GM21390 (cell line): ENCODE data around the gene RFTN1.

Source experiments
- ATAC-seq: cut with Tn5 transposase; IDR thresholded peaks from one replicate; pipeline ENCODE4 v1.9.1; 2021; ENCODE audit not compliant: unreplicated experiment

RFTN1 gene

DNA sequence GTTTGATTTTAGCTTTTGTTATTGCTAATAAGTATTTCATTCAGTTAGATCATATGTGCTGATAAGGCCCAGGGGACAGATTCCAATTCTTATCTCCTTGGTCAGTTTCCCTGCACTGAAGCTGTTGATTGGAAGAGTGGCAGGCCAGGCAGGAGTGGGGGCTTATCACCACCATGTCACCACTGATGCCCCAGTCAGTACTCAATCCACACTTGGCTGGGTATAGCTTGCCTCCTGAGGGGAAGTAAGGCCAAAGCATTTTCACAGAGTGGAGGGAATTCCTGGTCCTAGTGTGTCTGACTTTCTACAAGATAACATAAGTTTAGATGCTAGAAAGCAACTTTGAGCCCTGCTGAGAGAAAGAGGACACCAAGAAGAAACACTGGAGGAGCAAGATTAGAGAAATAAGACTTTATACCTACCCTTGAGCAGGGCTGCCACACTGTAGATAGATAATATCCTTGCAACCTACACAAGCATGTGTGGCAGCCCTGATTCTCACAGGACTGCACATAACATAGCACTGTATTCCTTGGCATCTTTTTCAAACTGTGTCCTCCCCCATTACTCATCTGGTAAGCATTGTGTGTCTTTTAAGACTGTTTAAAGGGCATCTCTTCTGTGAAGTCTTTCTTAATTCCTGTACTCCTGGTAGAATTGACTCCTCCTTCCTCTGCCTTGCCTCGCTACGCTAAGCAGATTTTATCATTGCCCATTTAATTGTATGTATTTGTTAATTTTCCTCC lies 224.2 kb downstream of the RFTN1 start:
- no peak for ATAC-seq

DNA sequence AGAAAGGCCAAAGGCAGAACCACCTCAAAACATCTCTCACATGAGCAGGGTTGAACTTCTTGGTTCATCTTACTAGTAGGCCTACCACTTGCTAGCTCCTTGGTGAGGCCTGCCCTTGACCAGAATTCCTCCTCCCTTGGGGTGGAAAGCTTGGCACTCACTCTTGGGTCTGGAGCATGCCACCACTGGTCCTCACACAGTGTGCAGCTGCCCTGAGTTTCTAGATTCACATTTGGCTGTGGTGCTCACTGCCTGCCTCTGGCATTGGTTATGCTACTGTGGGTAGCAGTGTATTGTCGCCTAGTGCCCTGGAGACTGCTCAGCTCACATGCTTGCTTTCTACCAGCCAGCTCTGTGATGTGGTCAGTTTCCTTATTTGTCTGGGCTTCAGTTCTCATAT lies 224.8 kb downstream of the RFTN1 start:
- no peak for ATAC-seq

GRCh38 chr3:16286751-16287543 lies 226.6 kb downstream of the RFTN1 start:
- no peak for ATAC-seq

- peak; percentile 61 for ATAC-seq
Observed at GRCh38 chr3:16286161-16286560, 227.3 kb downstream of the RFTN1 start.

- no peak for ATAC-seq
Observed at GRCh38 chr3:16284633-16285032, 228.9 kb downstream of the RFTN1 start.

GRCh38 chr3:16280671-16281070 lies 232.8 kb downstream of the RFTN1 start:
- ATAC-seq: no peak

DNA sequence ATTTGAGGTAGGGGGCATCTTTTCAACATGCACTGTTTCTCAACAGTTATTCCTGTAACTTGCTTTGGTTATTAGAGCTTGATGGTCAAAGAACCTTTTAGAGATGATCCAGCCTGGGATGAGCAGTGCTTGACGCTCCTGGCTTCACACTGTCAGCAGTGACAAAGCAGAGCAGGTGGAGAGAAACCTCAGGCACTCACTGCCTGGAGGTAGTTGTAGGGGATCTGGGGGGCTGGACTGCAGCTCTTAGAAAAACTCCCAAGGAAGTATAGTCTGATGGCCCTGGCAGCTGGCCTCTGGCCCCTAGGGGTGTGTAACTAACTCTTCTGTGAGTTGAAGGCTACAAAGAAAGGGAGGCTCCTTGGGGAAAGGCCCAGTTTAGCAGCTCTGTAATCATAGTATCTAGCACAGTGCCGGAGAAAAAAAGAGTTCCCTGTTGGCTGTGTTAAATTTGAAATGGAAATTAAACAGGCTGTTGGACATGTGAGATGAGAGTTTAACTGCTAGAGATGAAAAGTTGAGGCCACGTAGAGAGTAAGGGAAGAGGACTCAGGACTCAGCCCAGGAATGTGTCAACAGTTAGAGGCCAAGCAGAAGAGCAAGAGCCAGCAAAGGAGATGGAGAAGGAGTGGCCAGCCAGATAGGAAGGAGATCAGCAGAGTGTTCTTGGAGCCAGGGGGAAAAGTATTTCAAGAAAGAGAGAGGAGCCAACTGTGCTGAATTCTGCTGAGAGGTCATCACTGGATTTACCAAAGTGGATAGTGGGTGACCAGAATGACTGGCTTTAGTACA lies 234.3 kb downstream of the RFTN1 start:
- ATAC-seq: no peak

DNA sequence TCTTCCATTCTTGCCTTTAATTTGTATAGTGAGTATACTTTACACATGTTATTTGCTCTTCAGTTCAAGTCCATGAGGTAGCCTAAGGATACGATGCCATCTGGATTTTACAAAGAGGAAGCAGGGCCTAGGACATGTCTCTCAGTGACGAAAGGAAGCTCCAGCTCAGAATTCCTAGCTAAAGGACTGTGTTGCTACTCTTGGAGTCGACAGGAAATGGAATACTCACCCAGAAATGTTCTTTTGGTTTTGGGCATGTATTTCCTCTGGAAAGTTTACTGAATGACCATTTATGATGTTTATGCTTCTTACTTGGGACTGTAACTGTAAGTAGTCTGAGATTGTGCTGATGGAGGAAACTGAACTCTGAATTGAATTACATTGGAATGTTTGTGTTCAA lies 236.0 kb downstream of the RFTN1 start:
- ATAC-seq: no peak

DNA sequence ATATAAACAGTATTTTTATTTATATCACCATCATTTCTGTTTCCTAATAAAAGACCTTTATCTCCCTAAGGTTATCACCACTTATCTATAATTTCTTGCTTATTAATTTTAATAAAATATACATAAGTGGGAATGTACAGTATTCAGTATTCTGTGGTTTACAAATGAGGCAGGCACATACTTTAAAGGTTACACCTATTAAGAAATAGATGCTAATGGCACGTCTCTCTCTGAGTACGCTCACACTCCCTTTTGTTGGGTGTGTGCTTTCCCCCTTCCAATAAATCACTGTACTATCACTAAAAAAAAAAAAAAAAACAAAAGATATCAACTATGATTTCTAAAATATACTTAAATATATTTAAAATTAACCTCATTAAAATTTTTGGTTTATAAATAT lies 239.6 kb downstream of the RFTN1 start:
- no peak for ATAC-seq

DNA sequence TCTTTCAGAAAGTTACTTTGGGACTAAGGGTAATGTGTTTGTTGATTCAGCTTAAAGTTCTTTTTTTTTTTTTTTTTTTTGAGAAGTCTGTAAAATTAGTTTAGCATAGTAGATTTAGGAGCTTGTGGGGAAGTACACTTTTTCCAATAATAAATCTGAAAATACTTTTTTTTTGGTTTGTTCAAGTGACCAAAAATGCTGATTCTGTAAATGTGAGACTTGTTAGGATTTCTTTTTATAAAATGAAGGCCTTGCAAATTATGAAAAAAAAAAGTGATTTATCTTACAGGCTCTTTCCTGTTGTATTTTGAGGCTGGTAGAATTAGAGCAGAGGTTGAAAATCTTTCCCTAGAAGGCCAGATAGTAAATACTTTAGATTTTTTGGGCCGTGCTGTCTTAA lies 240.9 kb downstream of the RFTN1 start:
- no peak for ATAC-seq

DNA sequence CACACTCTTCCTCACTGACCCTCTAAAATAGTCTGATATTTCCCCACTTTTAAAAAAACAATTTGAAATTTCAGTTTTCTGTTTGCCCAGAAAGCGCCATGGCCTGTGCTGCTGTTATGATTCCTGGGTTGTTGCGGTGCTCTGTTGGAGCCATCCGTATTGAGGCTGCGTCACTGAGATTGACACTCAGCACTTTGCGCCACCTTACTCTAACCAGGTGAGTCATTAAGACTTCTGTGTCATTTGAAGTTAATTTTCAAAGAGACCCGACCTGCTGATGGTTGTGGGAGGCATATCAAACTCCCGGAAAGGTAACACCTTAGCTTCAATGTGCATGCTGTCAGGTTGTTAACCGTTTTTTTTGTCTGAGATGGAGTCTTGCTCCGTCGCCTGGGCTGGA lies 242.6 kb downstream of the RFTN1 start:
- ATAC-seq: no peak

- ATAC-seq: no peak
Observed at GRCh38 chr3:16266714-16267113, 246.8 kb downstream of the RFTN1 start.
